Measurements from ENCODE around the gene BAHD1.

The BAHD1 gene

DNA sequence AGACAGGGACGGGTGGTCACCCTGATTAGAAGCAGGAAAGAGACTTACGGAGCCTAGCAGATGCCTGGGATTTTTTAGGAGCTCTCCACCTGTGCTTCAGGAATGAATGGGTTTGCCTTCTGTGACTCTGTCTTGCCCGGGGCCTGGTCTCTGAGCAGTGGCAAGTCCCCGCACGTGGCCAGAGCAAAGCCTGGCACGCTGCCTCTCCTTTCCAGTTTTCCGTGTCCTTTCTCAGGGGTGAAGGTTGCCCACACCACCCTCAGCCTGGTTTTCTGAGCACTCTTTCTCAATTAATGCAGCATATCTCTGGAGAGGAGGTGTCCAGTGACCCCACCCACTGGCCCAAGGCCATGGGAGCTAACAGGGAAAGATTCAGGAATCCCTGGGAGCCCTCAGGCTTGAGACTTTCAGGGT, 15.6 kb downstream of the BAHD1 start:
- TF ChIP-seq, protein P1, sequence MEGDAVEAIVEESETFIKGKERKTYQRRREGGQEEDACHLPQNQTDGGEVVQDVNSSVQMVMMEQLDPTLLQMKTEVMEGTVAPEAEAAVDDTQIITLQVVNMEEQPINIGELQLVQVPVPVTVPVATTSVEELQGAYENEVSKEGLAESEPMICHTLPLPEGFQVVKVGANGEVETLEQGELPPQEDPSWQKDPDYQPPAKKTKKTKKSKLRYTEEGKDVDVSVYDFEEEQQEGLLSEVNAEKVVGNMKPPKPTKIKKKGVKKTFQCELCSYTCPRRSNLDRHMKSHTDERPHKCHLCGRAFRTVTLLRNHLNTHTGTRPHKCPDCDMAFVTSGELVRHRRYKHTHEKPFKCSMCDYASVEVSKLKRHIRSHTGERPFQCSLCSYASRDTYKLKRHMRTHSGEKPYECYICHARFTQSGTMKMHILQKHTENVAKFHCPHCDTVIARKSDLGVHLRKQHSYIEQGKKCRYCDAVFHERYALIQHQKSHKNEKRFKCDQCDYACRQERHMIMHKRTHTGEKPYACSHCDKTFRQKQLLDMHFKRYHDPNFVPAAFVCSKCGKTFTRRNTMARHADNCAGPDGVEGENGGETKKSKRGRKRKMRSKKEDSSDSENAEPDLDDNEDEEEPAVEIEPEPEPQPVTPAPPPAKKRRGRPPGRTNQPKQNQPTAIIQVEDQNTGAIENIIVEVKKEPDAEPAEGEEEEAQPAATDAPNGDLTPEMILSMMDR (conservative IDR thresholded peaks at IDR 0.05; ENCODE audit: low read length): no peak
- TF ChIP-seq EZH2phosphoT487 (IDR thresholded peaks at IDR 0.05; ENCODE audit: borderline replicate concordance): no peak
- Histone ChIP-seq H3K27me3 (ENCODE audit: insufficient read depth, low read length, poor library complexity, severe bottlenecking) (no peaks in the 10 kb centered on the region), H2AFZ (ENCODE audit: low read length) (no peak overlapping the region), H4K20me1 (ENCODE audit: insufficient read depth, low read length, poor library complexity, severe bottlenecking) (peaks cover 56% of the 10 kb centered on the region), H3K4me3 (ENCODE audit: low read length, poor library complexity, severe bottlenecking) (no peak overlapping the region), H3K4me1 (ENCODE audit: insufficient read depth, low read length, poor library complexity, severe bottlenecking) (peaks cover 38% of the 10 kb centered on the region), H3K9me3 (ENCODE audit: insufficient read depth, low read depth, low read length) (no peaks in the 10 kb centered on the region), H3K9ac (ENCODE audit: low read depth, low read length, poor library complexity, severe bottlenecking) (no peak overlapping the region), H3K79me2 (ENCODE audit: insufficient read depth, low read length) (peaks cover 97% of the 10 kb centered on the region), H3K4me2 (ENCODE audit: low read depth, low read length, poor library complexity, severe bottlenecking) (no peak overlapping the region), H3K9me2 (replicated peaks; ENCODE audit: low read depth, low read length) (no peaks in the 10 kb centered on the region), H3K36me3 (ENCODE audit: insufficient read depth, low read length) (peaks cover 32% of the 10 kb centered on the region; the same call in 1 of the 2 replicates), H3F3A (ENCODE audit: low read depth) (no peaks in the 10 kb centered on the region)

DNA sequence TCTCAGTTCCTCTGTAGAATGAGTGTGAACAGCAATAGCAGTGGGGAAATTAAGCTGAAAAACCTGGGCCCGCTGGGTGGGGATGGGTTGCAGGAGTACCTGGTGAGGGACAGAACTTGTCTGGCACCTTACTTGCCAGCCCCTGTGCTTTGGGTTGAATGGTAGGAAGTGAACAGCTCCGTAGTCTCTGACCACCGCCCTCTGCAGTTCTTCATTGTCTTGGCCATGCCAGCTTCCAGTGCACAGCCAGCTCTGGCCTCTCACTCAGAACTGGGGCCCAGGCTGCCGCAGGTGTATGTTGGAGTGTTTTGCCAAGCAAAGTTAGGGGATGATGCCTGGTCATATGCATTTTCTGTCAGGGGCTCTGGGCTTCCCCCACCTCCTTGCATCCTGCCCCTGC, 16.0 kb downstream of the BAHD1 start:
- Histone ChIP-seq H3K27me3 (ENCODE audit: insufficient read depth, low read length, poor library complexity, severe bottlenecking) (no peaks in the 10 kb centered on the region), H3K79me2 (ENCODE audit: insufficient read depth, low read length) (peaks cover 93% of the 10 kb centered on the region), H3K4me2 (ENCODE audit: low read depth, low read length, poor library complexity, severe bottlenecking) (no peak overlapping the region), H3F3A (ENCODE audit: low read depth) (no peaks in the 10 kb centered on the region), H3K9me3 (ENCODE audit: insufficient read depth, low read depth, low read length) (no peaks in the 10 kb centered on the region), H3K9me2 (replicated peaks; ENCODE audit: low read depth, low read length) (no peaks in the 10 kb centered on the region), H2AFZ (ENCODE audit: low read length) (no peak overlapping the region), H4K20me1 (ENCODE audit: insufficient read depth, low read length, poor library complexity, severe bottlenecking) (peaks cover 52% of the 10 kb centered on the region), H3K4me3 (ENCODE audit: low read length, poor library complexity, severe bottlenecking) (no peak overlapping the region), H3K9ac (ENCODE audit: low read depth, low read length, poor library complexity, severe bottlenecking) (no peak overlapping the region), H3K36me3 (ENCODE audit: insufficient read depth, low read length) (peaks cover 34% of the 10 kb centered on the region; the same call in 1 of the 2 replicates), H3K4me1 (ENCODE audit: insufficient read depth, low read length, poor library complexity, severe bottlenecking) (peaks cover 34% of the 10 kb centered on the region)
- TF ChIP-seq, protein P1 (conservative IDR thresholded peaks at IDR 0.05; ENCODE audit: low read length): no peak
- no peak for TF ChIP-seq EZH2phosphoT487 (IDR thresholded peaks at IDR 0.05; ENCODE audit: borderline replicate concordance)

DNA sequence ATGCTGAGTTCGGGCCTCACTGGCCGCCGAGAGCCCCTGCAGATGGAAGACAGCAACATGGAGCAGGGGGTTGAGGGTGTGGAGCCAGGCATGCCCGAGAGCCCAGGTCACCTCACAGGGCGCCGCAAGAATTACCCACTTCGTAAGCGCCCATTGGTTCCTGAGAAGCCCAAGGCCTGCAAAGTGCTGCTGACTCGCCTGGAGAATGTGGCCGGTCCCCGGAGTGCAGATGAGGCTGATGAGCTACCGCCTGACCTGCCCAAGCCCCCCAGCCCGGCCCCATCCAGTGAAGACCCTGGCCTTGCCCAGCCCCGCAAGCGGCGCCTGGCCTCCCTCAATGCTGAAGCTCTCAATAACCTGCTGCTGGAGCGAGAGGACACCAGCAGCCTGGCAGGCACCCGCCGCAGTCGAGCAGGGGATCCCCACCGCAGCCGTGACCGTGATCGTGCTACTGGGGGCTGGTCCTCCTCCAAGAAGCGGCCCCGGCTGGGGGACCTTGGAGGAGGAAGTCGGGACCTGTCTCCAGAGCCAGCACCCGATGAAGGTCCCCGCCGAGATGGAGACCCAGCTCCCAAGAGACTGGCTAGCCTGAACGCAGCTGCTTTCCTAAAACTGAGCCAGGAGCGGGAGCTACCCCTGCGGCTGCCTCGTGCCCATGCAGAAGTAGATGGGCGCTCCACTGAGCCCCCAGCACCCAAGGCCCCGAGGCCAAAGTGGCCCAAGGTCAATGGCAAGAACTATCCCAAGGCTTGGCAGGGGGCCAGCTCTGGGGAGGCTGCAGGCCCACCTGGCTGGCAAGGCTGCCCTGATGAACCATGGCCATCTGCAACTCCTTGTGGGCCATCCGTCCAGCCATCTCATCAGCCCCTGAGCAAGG, 18.0 kb downstream of the BAHD1 start:
- H4K20me1 ChIP-seq (ENCODE audit: insufficient read depth, low read length, poor library complexity, severe bottlenecking): peaks cover 43% of the 10 kb centered on the region
- peaks cover 14% of the 10 kb centered on the region for H3K4me1 ChIP-seq (ENCODE audit: insufficient read depth, low read length, poor library complexity, severe bottlenecking)
- H3K36me3 ChIP-seq (ENCODE audit: insufficient read depth, low read length): peaks cover 50% of the 10 kb centered on the region; the same call in 1 of the 2 replicates
- H3K9me2 ChIP-seq (replicated peaks; ENCODE audit: low read depth, low read length): no peaks in the 10 kb centered on the region
- no peak overlapping the region for H3K4me2 ChIP-seq (ENCODE audit: low read depth, low read length, poor library complexity, severe bottlenecking)
- H3F3A ChIP-seq (ENCODE audit: low read depth): no peaks in the 10 kb centered on the region
- TF ChIP-seq EZH2phosphoT487 (IDR thresholded peaks at IDR 0.05; ENCODE audit: borderline replicate concordance): no peak
- TF ChIP-seq, protein P1 (conservative IDR thresholded peaks at IDR 0.05; ENCODE audit: low read length): no peak
- H3K9me3 ChIP-seq (ENCODE audit: insufficient read depth, low read depth, low read length): no peaks in the 10 kb centered on the region
- no peaks in the 10 kb centered on the region for H3K27me3 ChIP-seq (ENCODE audit: insufficient read depth, low read length, poor library complexity, severe bottlenecking)
- peaks cover 83% of the 10 kb centered on the region for H3K79me2 ChIP-seq (ENCODE audit: insufficient read depth, low read length)
- no peak overlapping the region for H2AFZ ChIP-seq (ENCODE audit: low read length)
- no peak overlapping the region for H3K9ac ChIP-seq (ENCODE audit: low read depth, low read length, poor library complexity, severe bottlenecking)
- no peak overlapping the region for H3K4me3 ChIP-seq (ENCODE audit: low read length, poor library complexity, severe bottlenecking)

All from Loucy (cell line).